Neural crest cell (in vitro differentiated cells): Measurements from ENCODE around the gene KRT73. TPM values are rescaled to one million over a fixed set of nuclear protein-coding genes. Genes with fewer than 3 reads are reported as not detected.

Experiments used
- DNase-seq: peaks from one replicate; pipeline ENCODE4 v3.0.0; 2021; ENCODE audit warnings: low read depth, mixed read lengths, low spot score
- H3K27ac Mint-ChIP-seq: one replicate; pipeline ENCODE4 v1.8.0; 2021; ENCODE audit warnings: mild to moderate bottlenecking, mixed read lengths; ENCODE audit not compliant: unreplicated experiment
- H3K27me3 Mint-ChIP-seq: 2 replicates; pipeline ENCODE4 v1.8.0; 2021; ENCODE audit warnings: low read depth, mild to moderate bottlenecking, mixed read lengths
- H3K36me3 Mint-ChIP-seq: 2 replicates; pipeline ENCODE4 v1.8.0; 2021; ENCODE audit warnings: low read depth, mild to moderate bottlenecking, mixed read lengths
- H3K4me1 Mint-ChIP-seq: 2 replicates; pipeline ENCODE4 v1.8.0; 2021; ENCODE audit warnings: mixed read lengths
- H3K4me3 Mint-ChIP-seq: one replicate; pipeline ENCODE4 v1.8.0; 2021; ENCODE audit warnings: mild to moderate bottlenecking, mixed read lengths
- H3K9me3 Mint-ChIP-seq: 2 replicates; pipeline ENCODE4 v1.8.0; 2021; ENCODE audit warnings: mixed read lengths
- CTCF ChIP-seq: fragments of 200-600 bp; sonication (generic); conservative IDR thresholded peaks from 2 replicates; pipeline ENCODE4 v1.5.0; 2021; ENCODE audit warnings: antibody characterized with exemption, mild to moderate bottlenecking
- total RNA-seq: library from RNA; stranded (reverse); gene quantifications from 2 replicates; pipeline ENCODE4 v1.2.1, GENCODE V29; 2021

The KRT73 gene
- total RNA-seq, 1 donor from 2014 or later, result not detected

DNA sequence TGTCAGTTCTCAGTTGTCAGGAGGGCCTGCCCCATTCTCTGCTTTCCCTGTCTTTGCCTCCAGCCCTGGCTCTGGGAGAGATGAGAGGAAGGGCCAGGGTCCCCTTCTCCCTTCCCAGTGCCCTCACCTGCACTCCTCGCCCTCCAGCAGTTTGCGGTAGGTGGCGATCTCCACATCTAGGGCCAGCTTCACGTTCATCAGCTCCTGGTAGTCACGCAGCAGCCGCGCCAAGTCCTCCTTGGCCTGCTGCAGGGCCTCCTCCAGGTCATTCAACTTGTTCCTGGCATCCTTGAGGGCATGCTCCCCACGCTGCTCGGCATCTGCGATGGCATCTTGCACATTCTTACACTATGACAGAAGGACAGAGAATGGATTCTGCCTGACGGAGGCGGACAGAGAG, 28.3 kb upstream of the KRT73 start:
- H3K27me3 Mint-ChIP-seq, result peaks cover 31% of the 10 kb centered on the region
- H3K9me3 Mint-ChIP-seq, result no peaks in the 10 kb centered on the region
- TF ChIP-seq CTCF, result no peak
- no peak for DNase-seq
- no peaks in the 10 kb centered on the region for H3K36me3 Mint-ChIP-seq
- no peak overlapping the region for H3K27ac Mint-ChIP-seq
- H3K4me3 Mint-ChIP-seq, result no peak overlapping the region
- peaks cover 9% of the 10 kb centered on the region for H3K4me1 Mint-ChIP-seq

DNA sequence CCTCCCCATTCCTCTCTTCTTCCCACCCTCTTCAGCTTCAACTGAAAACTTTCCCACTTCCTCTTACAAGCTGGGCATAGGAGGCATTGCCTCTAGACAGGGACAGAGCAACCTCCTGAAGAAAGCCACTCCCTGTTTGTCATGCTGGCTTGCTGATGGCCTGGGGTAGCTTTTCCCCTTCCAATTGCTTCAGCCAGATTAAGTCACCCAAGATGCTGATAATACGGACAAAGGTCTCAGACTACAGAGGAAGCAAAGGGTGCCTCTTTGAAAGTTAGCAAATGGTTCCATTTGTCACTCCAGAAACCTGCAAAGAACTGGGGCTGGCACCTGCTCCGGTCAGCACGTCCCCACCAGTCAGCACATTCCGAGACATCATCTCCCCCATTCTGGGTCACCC, 27.6 kb upstream of the KRT73 start:
- TF ChIP-seq CTCF, result no peak
- H3K36me3 Mint-ChIP-seq, result no peaks in the 10 kb centered on the region
- DNase-seq, result no peak
- no peak overlapping the region for H3K4me3 Mint-ChIP-seq
- no peaks in the 10 kb centered on the region for H3K9me3 Mint-ChIP-seq
- peaks cover 37% of the 10 kb centered on the region for H3K27me3 Mint-ChIP-seq
- peaks cover 9% of the 10 kb centered on the region for H3K4me1 Mint-ChIP-seq
- no peak overlapping the region for H3K27ac Mint-ChIP-seq

- H3K4me1 Mint-ChIP-seq, result peaks cover 9% of the 10 kb centered on the region
- H3K36me3 Mint-ChIP-seq, result no peaks in the 10 kb centered on the region
- H3K4me3 Mint-ChIP-seq, result no peak overlapping the region
- H3K9me3 Mint-ChIP-seq, result no peaks in the 10 kb centered on the region
- H3K27ac Mint-ChIP-seq, result no peak overlapping the region
- no peak for DNase-seq
- TF ChIP-seq CTCF, result no peak
- peaks cover 42% of the 10 kb centered on the region for H3K27me3 Mint-ChIP-seq
Observed at GRCh38 chr12:52645120-52645761, 26.9 kb upstream of the KRT73 start.

DNA sequence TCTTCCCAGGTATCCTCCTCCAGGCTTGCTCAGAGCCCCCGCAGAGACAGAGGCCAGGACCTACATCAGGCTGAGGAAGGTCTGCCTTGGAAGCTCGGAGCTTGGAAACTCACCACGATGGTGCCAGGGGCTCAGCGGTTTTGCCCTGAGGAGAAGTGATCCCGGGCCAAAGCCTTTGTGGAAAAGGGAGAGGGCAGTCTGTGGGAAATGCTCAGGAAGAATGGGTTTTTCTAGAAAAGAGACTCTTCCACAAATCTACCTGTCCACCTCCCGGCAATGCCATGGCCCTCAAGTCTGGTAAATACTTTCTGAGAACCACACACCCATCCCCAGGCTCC, 25.7 kb upstream of the KRT73 start:
- no peak overlapping the region for H3K4me3 Mint-ChIP-seq
- H3K9me3 Mint-ChIP-seq, result no peaks in the 10 kb centered on the region
- H3K27me3 Mint-ChIP-seq, result peaks cover 49% of the 10 kb centered on the region
- H3K4me1 Mint-ChIP-seq, result no peaks in the 10 kb centered on the region
- no peak overlapping the region for H3K27ac Mint-ChIP-seq
- no peaks in the 10 kb centered on the region for H3K36me3 Mint-ChIP-seq
- DNase-seq, result no peak
- no peak for TF ChIP-seq CTCF

- no peak for TF ChIP-seq CTCF
- Mint-ChIP-seq H3K9me3 (no peaks in the 10 kb centered on the region), H3K36me3 (no peaks in the 10 kb centered on the region), H3K27ac (no peak overlapping the region), H3K4me1 (no peaks in the 10 kb centered on the region), H3K27me3 (peaks cover 53% of the 10 kb centered on the region), H3K4me3 (no peak overlapping the region)
- DNase-seq, result no peak
Observed at GRCh38 chr12:52643233-52644077, 25.1 kb upstream of the KRT73 start.
